HG03103 (cell line): Measurements from ENCODE around the gene TLK1.
"Not testable (repeated sequence)": the region's sequence is repeated elsewhere in the genome, so short reads cannot be mapped to it uniquely, and the experiment has no call there.

Source experiments
- ATAC-seq: cut with Tn5 transposase; IDR thresholded peaks from one replicate; pipeline ENCODE4 v1.9.1; 2021; ENCODE audit warnings: low read depth; ENCODE audit not compliant: unreplicated experiment

The TLK1 gene

DNA sequence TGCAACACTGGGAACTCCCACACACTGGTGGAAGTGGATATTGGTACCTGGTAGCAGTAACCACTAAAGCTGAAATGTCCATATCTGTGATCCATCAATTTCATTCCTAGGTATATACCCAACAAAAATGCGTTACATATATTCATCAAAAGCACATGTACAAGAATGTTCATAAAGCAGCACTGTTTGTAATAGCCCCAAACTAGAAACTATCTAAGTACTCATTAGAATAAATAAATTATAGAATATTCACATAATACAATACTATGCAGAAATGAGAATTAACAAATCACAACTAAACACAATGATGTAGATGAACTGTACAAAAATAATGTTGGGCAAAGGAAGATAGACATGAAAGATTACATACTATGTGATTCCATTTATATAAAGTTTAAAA, 11.1 kb upstream of the TLK1 start:
- ATAC-seq = no peak

DNA sequence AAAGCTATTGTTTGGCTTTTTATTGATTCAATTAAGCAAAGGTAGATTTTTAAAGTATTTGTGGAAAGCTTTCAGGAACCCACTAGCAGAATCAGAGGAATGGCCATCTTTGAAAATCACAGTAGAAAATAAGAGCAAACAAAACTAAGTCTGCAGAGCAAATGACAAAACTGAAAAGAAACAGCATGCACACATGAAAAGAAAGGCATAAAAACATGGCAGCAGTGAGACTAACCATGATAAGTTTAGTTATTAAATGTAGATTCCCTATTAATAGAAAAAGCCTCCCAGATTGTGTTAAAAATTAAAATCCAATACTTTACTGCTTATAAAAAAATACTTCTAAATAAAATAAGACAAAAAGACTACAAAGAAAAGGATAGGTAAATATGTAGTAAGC, 9.1 kb upstream of the TLK1 start:
- ATAC-seq = no peak

DNA sequence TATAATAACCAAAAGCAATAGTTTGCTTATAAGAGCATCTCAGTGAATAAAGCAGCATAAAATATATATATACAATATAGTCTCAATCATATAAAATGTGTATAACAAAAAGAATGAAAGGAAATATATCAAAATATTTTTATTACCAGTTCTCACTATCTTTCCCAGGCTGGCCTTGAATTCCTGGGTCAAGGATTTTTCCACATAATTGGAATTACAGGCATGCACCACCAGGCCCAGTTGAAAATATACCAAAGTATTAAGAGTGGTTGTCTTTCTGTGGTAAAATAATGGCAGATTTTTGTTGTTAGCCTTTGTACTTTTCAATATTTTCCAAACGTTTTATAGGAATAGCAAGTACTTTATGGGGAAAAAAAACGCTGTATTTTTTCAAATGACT, 8.6 kb upstream of the TLK1 start:
- no peak for ATAC-seq

GRCh38 chr2:171167352-171167997, 6.8 kb upstream of the TLK1 start:
- ATAC-seq = no peak

GRCh38 chr2:171166328-171166983, 5.8 kb upstream of the TLK1 start:
- no peak for ATAC-seq

DNA sequence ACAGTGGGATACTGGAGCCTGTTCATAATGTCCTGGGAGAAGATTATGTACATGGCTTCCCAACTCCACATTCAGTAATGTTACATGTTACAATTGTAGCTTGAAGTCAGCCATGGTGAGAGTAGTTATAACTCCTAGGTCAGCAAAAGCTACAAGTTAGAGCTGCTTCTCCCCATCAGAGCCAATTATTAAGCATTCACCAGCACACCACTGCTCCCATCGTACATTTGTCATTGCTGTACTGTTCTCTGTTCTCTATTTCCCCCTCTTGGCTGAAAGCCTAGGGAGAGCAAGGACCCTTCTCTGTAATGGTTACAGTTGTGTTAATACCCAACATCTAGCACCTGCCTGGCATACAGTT, 5.3 kb upstream of the TLK1 start:
- ATAC-seq = no peak

GRCh38 chr2:171163261-171163660, 2.6 kb upstream of the TLK1 start:
- ATAC-seq = no peak

GRCh38 chr2:171162522-171163197, 2.0 kb upstream of the TLK1 start:
- not testable (repeated sequence) for ATAC-seq

DNA sequence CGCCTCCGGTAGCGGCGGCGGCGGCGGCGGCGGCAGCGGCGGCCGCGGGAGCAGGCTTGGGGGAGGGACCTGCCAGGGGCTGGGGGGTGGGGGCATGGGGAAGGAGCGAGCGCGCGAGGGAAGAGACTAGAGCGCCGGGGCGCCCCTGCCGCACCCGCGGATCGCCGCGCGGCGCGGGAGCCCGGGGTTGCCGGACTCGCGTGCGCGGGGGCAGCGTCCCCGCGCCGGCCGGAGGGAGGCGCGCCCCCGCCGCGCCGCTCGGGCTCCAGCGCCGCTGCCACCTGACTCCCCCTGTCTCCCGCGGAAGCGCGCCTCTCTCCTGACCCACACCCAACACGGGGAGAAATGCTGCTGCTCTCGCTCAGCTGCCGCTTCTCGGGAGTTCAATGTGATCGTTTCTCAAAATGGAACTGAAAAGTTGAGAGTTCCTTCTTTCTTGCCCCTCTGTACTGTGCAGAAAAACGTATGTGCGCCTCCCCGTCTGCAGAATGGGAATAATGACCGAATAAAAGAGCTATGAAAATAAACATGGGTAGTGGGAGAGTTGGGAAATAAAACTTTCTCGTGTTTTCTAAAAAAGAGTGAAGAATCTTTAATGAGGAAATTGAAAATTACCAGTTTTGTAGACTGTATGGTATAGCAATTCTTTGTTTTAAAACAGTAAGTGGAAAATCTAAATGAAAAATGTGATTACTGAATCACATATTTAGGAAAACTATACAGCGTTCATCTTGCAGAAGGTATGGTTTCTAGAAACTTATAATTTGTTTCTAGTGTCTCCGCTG, 455 bp upstream of the TLK1 start:
- peak; percentile 48 for ATAC-seq

GRCh38 chr2:171159372-171160118, 1.1 kb downstream of the TLK1 start:
- peak; percentile 9 for ATAC-seq

DNA sequence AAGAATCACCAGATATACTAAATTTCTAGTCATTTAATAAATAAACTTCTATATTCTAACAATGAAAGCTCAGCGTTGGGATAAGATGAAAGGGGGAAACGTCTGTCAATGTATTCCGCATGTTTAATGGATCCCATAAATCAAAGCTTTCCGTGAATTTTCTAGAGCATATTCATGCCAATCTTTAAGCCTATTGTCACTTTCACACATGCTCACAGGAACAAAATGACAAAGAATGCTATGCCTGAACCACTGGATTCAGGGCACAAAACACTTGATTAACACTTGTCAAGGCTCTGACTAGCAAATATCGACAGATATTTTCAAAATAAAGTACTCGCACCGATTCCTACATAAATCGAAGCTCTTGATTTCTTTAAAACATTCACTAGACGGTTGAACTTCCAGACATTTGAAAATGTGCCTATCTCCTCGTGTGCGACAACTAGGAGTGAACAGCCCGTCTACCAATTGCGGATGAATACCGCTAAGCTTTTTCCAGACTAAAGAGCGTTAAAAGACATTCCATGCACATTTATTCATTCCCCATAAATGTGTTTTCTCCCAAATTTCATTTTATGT, 1.8 kb downstream of the TLK1 start:
- ATAC-seq = no peak

DNA sequence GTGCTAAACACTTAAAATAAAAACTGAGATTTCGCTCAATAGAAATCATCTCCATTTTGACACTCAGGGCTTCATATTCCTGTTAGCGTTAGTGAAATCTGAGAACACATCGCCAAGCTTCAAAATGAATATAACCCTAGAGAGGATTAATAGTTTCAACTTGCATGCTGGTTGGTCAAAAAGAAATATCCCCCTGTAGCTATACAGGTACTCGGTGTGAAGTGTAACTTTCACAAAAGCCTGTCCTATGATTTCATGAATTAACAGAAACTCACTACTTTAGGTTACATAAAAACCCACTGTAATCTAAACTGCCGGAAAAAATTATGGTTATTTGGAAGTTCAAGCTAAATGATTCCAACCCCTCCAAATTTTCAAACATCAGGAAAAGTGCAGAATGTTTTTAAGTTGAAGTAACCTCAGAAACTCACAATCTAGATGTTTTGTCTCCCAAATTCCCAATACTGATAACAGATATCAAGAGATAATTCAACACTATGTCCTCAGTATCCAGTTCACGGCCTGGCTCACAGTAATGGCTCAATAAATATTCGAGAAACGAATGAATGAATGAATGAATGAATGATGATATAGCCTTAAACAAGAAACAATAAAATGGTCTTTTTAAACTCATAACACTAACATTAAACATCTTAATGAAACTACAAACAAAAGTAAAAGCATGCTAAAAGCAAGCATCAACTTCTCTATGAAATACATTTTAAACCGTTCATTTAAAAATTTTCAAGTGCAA, 2.5 kb downstream of the TLK1 start:
- no peak for ATAC-seq

- ATAC-seq = no peak
These were observed 3.6 kb downstream of the TLK1 start for GRCh38 chr2:171157109-171157500.

DNA sequence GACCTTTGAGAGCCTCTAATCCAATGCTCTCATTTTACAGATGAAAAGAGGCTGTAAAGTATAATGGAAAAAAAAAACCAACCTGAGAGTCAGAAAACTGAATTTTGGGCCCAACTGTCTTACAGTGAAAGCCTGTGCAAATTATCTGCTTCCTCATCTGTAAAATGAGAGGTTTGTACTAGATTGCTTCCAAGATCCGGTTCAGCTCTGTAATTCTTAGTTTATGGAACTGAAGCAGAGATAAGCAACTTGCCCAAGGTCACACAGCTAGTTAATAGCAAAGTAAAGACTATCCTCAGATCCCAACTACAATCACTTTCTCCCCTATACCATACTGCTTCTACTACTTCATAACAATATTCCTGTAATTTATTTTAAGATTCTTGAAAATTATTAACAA, 6.3 kb downstream of the TLK1 start:
- no peak for ATAC-seq

GRCh38 chr2:171150694-171151285, 9.9 kb downstream of the TLK1 start:
- no peak for ATAC-seq

DNA sequence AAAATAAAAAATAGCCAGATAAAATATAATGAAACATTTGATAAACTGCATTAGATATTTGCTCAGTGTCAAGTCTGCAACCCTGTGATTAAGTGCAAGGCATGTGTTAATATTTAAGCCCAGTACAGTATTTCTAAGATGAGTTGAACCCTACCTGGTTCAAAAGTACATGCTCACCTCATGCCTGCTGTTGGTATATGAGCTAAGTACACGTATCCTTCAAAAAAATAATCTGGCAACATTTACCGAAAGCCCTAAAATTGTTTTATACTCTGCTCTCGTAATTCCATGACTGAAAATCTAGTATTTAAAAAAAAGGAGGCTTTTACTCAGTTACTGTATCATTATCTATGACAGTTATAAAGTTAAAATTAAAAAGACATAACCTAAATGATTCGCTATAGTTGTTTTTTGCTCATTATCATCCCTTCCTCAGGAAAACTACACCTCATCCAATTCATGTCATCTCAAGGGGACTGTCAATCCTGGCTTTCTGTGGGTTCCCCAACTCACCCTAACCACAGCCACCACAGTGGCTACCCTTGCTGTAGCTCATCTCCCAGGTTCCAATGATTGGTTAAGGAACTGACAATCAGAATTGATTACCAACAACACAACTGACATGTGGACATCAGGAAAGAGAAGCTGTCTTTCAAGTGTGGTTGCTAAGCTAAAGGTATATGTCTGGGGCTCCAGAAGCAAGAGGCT, 10.6 kb downstream of the TLK1 start:
- no peak for ATAC-seq

- no peak for ATAC-seq
These were observed 11.3 kb downstream of the TLK1 start for GRCh38 chr2:171149171-171149938.

GRCh38 chr2:171147081-171147480, 13.6 kb downstream of the TLK1 start:
- ATAC-seq = no peak
